H1 (cell line): ENCODE data around the gene BDP1. TPM values are rescaled to one million over a fixed set of nuclear protein-coding genes. Genes with fewer than 3 reads are reported as not detected.

Experiments
- CTCF ChIA-PET: fragments of 300-600 bp; sonication (Branson Sonifier 250); formaldehyde crosslinking; loops from one replicate; lab custom pipeline; 2021; ENCODE audit not compliant: partially characterized antibody; lab: Charles Lee
- POLR2A ChIA-PET: fragments of 300-600 bp; sonication (Branson Sonifier 250); formaldehyde crosslinking; loops from one replicate; lab custom pipeline; 2021; ENCODE audit warnings: inconsistent platforms; ENCODE audit not compliant: partially characterized antibody; lab: Charles Lee
- DNase-seq, 2 experiments: peaks; one replicate each; pipeline versions ENCODE4 v3.0.0 to v3.0.0-alpha.2; 2010 to 2022; ENCODE audit warnings: low spot score in 2 of 2, low read depth in 1 of 2, mixed read lengths in 1 of 2
- FAIRE-seq: peaks from 2 replicates; lab custom pipeline; 2011; peaks lifted over from hg19 to GRCh38; lab: Jason Lieb, UNC
- H2AFZ ChIP-seq: 2 replicates; pipeline ENCODE4 v1.8.1; 2012; ENCODE audit warnings: low read length, inconsistent platforms
- H2AK5ac ChIP-seq: 2 replicates; pipeline ENCODE4 v1.6.1; 2013; ENCODE audit warnings: low read depth, low read length
- H2BK120ac ChIP-seq: replicated peaks from 2 replicates; pipeline ENCODE3; 2013; ENCODE audit warnings: low read depth, low read length, inconsistent platforms
- H2BK12ac ChIP-seq: 2 replicates; pipeline ENCODE4 v1.6.1; 2013; ENCODE audit warnings: low read depth, low read length
- H2BK15ac ChIP-seq: 2 replicates; pipeline ENCODE4 v1.6.1; 2013; ENCODE audit warnings: low read length
- H2BK20ac ChIP-seq: 2 replicates; pipeline ENCODE4 v1.6.1; 2013; ENCODE audit warnings: low read length
- H2BK5ac ChIP-seq: 2 replicates; pipeline ENCODE4 v1.6.1; 2013; ENCODE audit warnings: low read depth, low read length
- H3K14ac ChIP-seq: 2 replicates; pipeline ENCODE4 v1.6.1; 2013; ENCODE audit warnings: inconsistent platforms; ENCODE audit not compliant: insufficient read length
- H3K18ac ChIP-seq: 2 replicates; pipeline ENCODE4 v1.6.1; 2013; ENCODE audit warnings: low read length; ENCODE audit errors: extremely low read depth
- H3K23ac ChIP-seq: 2 replicates; pipeline ENCODE4 v1.6.1; 2013; ENCODE audit warnings: inconsistent platforms; ENCODE audit not compliant: insufficient read length
- H3K23me2 ChIP-seq: 2 replicates; pipeline ENCODE4 v1.6.1; 2013; ENCODE audit warnings: low read depth, low read length
- H3K27ac ChIP-seq: 2 replicates; pipeline ENCODE4 v1.6.1; 2011; ENCODE audit warnings: low read depth, low read length, inconsistent platforms
- H3K27me3 ChIP-seq, 4 experiments: replicated peaks in 1 of 4; 1 replicate in 1 of 4; 2 replicates in 3 of 4; pipeline versions ENCODE4 v1.6.1 to v1.8.1; 2011 to 2013; ENCODE audit warnings: low read length in 3 of 4, mild to moderate bottlenecking in 3 of 4, inconsistent platforms in 2 of 4, mixed read lengths in 2 of 4, moderate library complexity in 1 of 4; ENCODE audit not compliant: control insufficient read depth in 3 of 4, insufficient read depth in 3 of 4; ENCODE audit errors: extremely low read depth in 1 of 4
- H3K36me3 ChIP-seq, 4 experiments: 2 replicates each; pipeline versions ENCODE4 v1.6.1 to v1.8.1; 2011 to 2013; ENCODE audit warnings: mild to moderate bottlenecking in 4 of 4, low read length in 3 of 4, moderate library complexity in 2 of 4, control low read depth in 1 of 4, inconsistent platforms in 1 of 4; ENCODE audit not compliant: insufficient read depth in 4 of 4, control insufficient read depth in 2 of 4
- H3K4ac ChIP-seq: replicated peaks from 2 replicates; pipeline ENCODE3; 2013; ENCODE audit warnings: low read length, low read depth, mixed read lengths, inconsistent platforms; ENCODE audit not compliant: insufficient read length
- H3K4me1 ChIP-seq, 4 experiments: replicated peaks in 1 of 4; 1 replicate in 1 of 4; 2 replicates in 3 of 4; pipeline versions ENCODE4 v1.6.1 to v1.8.1; 2011 to 2013; ENCODE audit warnings: low read length in 3 of 4, inconsistent platforms in 2 of 4, mixed read lengths in 1 of 4; ENCODE audit not compliant: insufficient read depth in 4 of 4, control insufficient read depth in 3 of 4
- H3K4me2 ChIP-seq, 2 experiments: 2 replicates each; pipeline versions ENCODE4 v1.6.1 to v1.8.1; 2011 to 2013; ENCODE audit warnings: low read depth in 2 of 2, low read length in 2 of 2, control low read depth in 1 of 2, inconsistent platforms in 1 of 2, mild to moderate bottlenecking in 1 of 2; ENCODE audit not compliant: insufficient read depth in 1 of 2
- H3K4me3 ChIP-seq, 4 experiments: fragments of 200-600, 300-600 bp in 1 of 4; sonication (generic), shearing (Covaris generic), sonication (Bioruptor Twin) in 1 of 4; 2 replicates each; pipeline versions ENCODE4 v1.5.1 to v1.8.1; 2011 to 2016; ENCODE audit warnings: low read length in 4 of 4, low read depth in 3 of 4, control low read depth in 2 of 4, inconsistent platforms in 2 of 4, mild to moderate bottlenecking in 2 of 4, mixed read lengths in 1 of 4, moderate library complexity in 1 of 4; ENCODE audit not compliant: insufficient read depth in 2 of 4; ENCODE audit errors: extremely low read depth in 1 of 4
- H3K56ac ChIP-seq: replicated peaks from 2 replicates; pipeline ENCODE3; 2013; ENCODE audit warnings: low read depth, mild to moderate bottlenecking, mixed read lengths, low read length, inconsistent platforms; ENCODE audit not compliant: insufficient read length
- H3K79me1 ChIP-seq: 2 replicates; pipeline ENCODE4 v1.6.1; 2013; ENCODE audit warnings: low read depth, low read length, control low read depth
- H3K79me2 ChIP-seq, 2 experiments: 2 replicates each; pipeline versions ENCODE4 v1.6.1 to v1.8.1; 2012 to 2013; ENCODE audit warnings: low read length in 2 of 2, mild to moderate bottlenecking in 2 of 2, inconsistent platforms in 1 of 2; ENCODE audit not compliant: insufficient read depth in 2 of 2, control insufficient read depth in 1 of 2
- H3K9ac ChIP-seq, 4 experiments: replicated peaks in 1 of 4; 1 replicate in 1 of 4; 2 replicates in 3 of 4; pipeline versions ENCODE4 v1.6.1 to v1.8.1; 2011 to 2013; ENCODE audit warnings: low read depth in 3 of 4, low read length in 3 of 4, control low read depth in 2 of 4, mild to moderate bottlenecking in 2 of 4, moderate library complexity in 2 of 4, inconsistent platforms in 1 of 4; ENCODE audit errors: extremely low read depth in 1 of 4
- H3K9me3 ChIP-seq, 2 experiments: 2 replicates each; pipeline versions ENCODE4 v1.6.1 to v1.8.1; 2012 to 2013; ENCODE audit warnings: mild to moderate bottlenecking in 2 of 2, moderate library complexity in 2 of 2, control low read depth in 1 of 2, inconsistent platforms in 1 of 2, low read depth in 1 of 2, low read length in 1 of 2, mixed read lengths in 1 of 2; ENCODE audit not compliant: insufficient read depth in 2 of 2
- H4K20me1 ChIP-seq, 2 experiments: replicated peaks in 1 of 2; 2 replicates each; pipeline versions ENCODE3 to v1.8.1; 2011 to 2013; ENCODE audit warnings: inconsistent platforms in 2 of 2, low read length in 2 of 2, mild to moderate bottlenecking in 1 of 2; ENCODE audit not compliant: insufficient read depth in 2 of 2, control insufficient read depth in 1 of 2
- H4K5ac ChIP-seq: 2 replicates; pipeline ENCODE4 v1.6.1; 2013; ENCODE audit warnings: low read length, low read depth, mixed read lengths, inconsistent platforms; ENCODE audit not compliant: insufficient read length
- H4K8ac ChIP-seq: 2 replicates; pipeline ENCODE4 v1.8.0; 2013; ENCODE audit warnings: mild to moderate bottlenecking, moderate library complexity, low read length, inconsistent platforms; ENCODE audit not compliant: insufficient read depth; ENCODE audit errors: extremely low read depth
- H4K91ac ChIP-seq: replicated peaks from 2 replicates; pipeline ENCODE3; 2013; ENCODE audit warnings: low read length, mixed read lengths, inconsistent platforms; ENCODE audit not compliant: insufficient read length
- JUND ChIP-seq: IDR thresholded peaks from 2 replicates; pipeline ENCODE4 v1.6.1; 2011; ENCODE audit warnings: mild to moderate bottlenecking, improper control_type of control experiment, low read length
- NRF1 ChIP-seq: IDR thresholded peaks from 2 replicates; pipeline ENCODE4 v1.6.1; 2011; ENCODE audit warnings: mild to moderate bottlenecking, low read depth, low read length, improper control_type of control experiment
- TAF7 ChIP-seq: optimal IDR thresholded peaks from 2 replicates; pipeline ENCODE3; 2011; ENCODE audit warnings: low read depth, mild to moderate bottlenecking, inconsistent platforms, low read length, moderate library complexity, borderline replicate concordance
- YY1 ChIP-seq: IDR thresholded peaks from 2 replicates; pipeline ENCODE4 v1.6.1; 2011; ENCODE audit warnings: low read depth, mild to moderate bottlenecking, low read length
- WGBS, 2 experiments: shearing (Covaris generic) in 1 of 2; methylation state at CpG; one replicate each; pipeline versions ENCODE4 v1.1.6 to v1.1.7; 2013 to 2015; ENCODE audit warnings: low lambda C conversion rate in 2 of 2, mixed read lengths in 2 of 2, inconsistent platforms in 1 of 2, low coverage in 1 of 2, missing lambda C conversion rate in 1 of 2; ENCODE audit not compliant: insufficient replicate concordance in 2 of 2, insufficient coverage in 1 of 2, insufficient read length in 1 of 2; ENCODE audit errors: extremely low coverage in 1 of 2, missing lambda C conversion rate in 1 of 2; 5-methylcytosine and 5-hydroxymethylcytosine counted together
- polyA plus RNA-seq, 7 experiments: library from polyadenylated mRNA; depleted of rRNA in 3 of 7; stranded (reverse) in 5 of 7; unstranded in 2 of 7; fragments of >200 nt in 5 of 7; fragments of 200-250 nt in 2 of 7; gene quantifications; 1 replicate in 5 of 7; 2 replicates in 1 of 7; 4 replicates in 1 of 7; pipeline versions ENCODE4 v1.2.1 to v1.2.3, GENCODE V29; 2011 to 2013; ENCODE audit warnings: missing spikeins in 2 of 7, mixed read lengths in 2 of 7
- total RNA-seq: library from RNA; stranded (reverse); fragmentation: NEBNext Ultra II Directional; extraction: Animal tissue kit (Norgen Biotek cat#: 25700); gene quantifications from 2 replicates; pipeline ENCODE4 v1.2.1, GENCODE V29; 2021
- TF ChIP-seq, protein P1 (sequence below): IDR thresholded peaks from 2 replicates; pipeline ENCODE4 v1.6.1; 2011; ENCODE audit warnings: low read depth, mild to moderate bottlenecking, low read length; ENCODE audit not compliant: insufficient read depth

BDP1 gene
- total and polyA plus RNA-seq, 2 of the 8 experiments (the other 6 are each of a cell fraction or from before 2014, with no cell fraction given), result 4.7 to 32.1 TPM

DNA sequence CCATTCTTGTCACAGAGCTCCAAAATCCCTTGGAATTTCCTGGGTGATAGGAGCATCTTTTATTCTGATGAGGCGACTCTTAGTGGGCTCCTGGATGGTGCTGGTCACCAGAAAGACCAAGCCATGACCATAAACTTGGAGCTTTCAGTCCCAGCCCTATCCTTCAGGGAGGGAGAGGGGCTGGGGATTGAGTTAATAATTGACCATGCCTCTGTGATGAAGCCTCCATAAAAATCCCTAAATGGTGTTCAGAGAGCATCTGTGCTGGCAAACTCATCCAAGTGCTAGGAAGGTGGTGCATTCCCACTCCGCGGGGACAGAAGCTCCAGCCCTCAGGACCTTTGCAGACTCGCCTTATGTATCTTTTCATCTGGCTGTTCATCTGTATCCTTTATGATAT is 160.4 kb downstream of the BDP1 start:
- H3K23me2 ChIP-seq, result no peaks in the 10 kb centered on the region
- FAIRE-seq (no peak), DNase-seq (no peak)
- H3K4me1 ChIP-seq, result no peaks in the 10 kb centered on the region
- no peak overlapping the region for H2BK20ac ChIP-seq
- no peak overlapping the region for H2AFZ ChIP-seq
- no peak overlapping the region for H3K4ac ChIP-seq
- H3K56ac ChIP-seq, result no peak overlapping the region
- no peak overlapping the region for H3K9ac ChIP-seq
- POLR2A ChIA-PET, result no interaction called here
- CTCF ChIA-PET, result interaction anchor here (3.3 kb wide), 1 partner anchor 15 kb away, joined by 12 read pairs; no protein-coding TSS in a partner anchor
- no peak overlapping the region for H3K27ac ChIP-seq
- H3K4me3 ChIP-seq, result no peak overlapping the region
- no peak overlapping the region for H3K18ac ChIP-seq
- no peak overlapping the region for H4K91ac ChIP-seq
- H3K79me2 ChIP-seq, result 0 out of 4 replicates have a peak, but pooled peaks cover 0 to 2% of the 10 kb centered on the region in 2 experiments
- H3K23ac ChIP-seq, result no peak overlapping the region
- no peak overlapping the region for H4K5ac ChIP-seq
- H3K27me3 ChIP-seq, result no peaks in the 10 kb centered on the region
- no peaks in the 10 kb centered on the region for H3K79me1 ChIP-seq
- WGBS, 2 experiments, result 92% methylated on average over 4 of the region's 4 CpGs; no CpG with 5 or more reads in 1 of the 2 experiments
- peaks cover 0 to 2% of the 10 kb centered on the region in 2 experiments for H4K20me1 ChIP-seq
- no peak overlapping the region for H2BK15ac ChIP-seq
- H2BK12ac ChIP-seq, result no peak overlapping the region
- H3K9me3 ChIP-seq, result peaks cover 0 to under 1% of the 10 kb centered on the region in 2 experiments; a peak in 1 of 4 replicates
- TF ChIP-seq JUND, result no peak
- TF ChIP-seq, protein P1, sequence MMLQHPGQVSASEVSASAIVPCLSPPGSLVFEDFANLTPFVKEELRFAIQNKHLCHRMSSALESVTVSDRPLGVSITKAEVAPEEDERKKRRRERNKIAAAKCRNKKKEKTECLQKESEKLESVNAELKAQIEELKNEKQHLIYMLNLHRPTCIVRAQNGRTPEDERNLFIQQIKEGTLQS, result no peak
- no peak for TF ChIP-seq YY1
- TF ChIP-seq NRF1, result no peak
- TF ChIP-seq TAF7, result no peak
- no peak overlapping the region for H2BK5ac ChIP-seq
- peaks cover 0 to 12% (median 4%) of the 10 kb centered on the region in 4 experiments; a peak in 6 of 8 replicates for H3K36me3 ChIP-seq
- no peak overlapping the region for H4K8ac ChIP-seq
- no peak overlapping the region for H2AK5ac ChIP-seq
- no peak overlapping the region for H2BK120ac ChIP-seq
- H3K14ac ChIP-seq, result no peak overlapping the region
- H3K4me2 ChIP-seq, result no peak overlapping the region
